GM21737 (cell line): Measurements from ENCODE around the gene FASN.
"Not testable (repeated sequence)": the region's sequence is repeated elsewhere in the genome, so short reads cannot be mapped to it uniquely, and the experiment has no call there.

Experiments used
- ATAC-seq: cut with Tn5 transposase; IDR thresholded peaks from one replicate; pipeline ENCODE4 v1.9.1; 2021; ENCODE audit warnings: mild to moderate bottlenecking, moderate library complexity; ENCODE audit not compliant: unreplicated experiment

Gene FASN

GRCh38 chr17:82047914-82048570 lies 50.0 kb downstream of the FASN start:
- ATAC-seq: no peak

DNA sequence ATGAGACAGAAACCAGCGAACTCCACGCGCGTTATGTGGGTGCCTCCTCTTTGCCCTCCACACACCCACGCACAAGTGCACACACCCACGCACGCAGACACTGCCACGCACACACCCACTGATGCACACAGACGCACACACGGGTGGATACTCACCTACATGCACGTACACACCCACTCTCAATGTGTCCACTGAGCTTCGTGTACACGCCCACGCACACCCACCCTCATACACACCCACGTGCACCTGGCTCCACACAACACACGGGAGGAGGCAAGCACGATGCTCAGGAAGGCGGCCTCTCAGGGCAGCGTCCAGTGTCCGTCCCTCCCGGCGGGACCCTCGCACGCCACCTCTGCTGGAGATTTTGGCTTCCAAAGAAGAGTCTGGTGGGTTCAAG lies 50.7 kb downstream of the FASN start:
- ATAC-seq: no peak

GRCh38 chr17:82046903-82047302 lies 51.1 kb downstream of the FASN start:
- no peak for ATAC-seq

- ATAC-seq: no peak
Observed at GRCh38 chr17:82045936-82046484, 52.0 kb downstream of the FASN start.

DNA sequence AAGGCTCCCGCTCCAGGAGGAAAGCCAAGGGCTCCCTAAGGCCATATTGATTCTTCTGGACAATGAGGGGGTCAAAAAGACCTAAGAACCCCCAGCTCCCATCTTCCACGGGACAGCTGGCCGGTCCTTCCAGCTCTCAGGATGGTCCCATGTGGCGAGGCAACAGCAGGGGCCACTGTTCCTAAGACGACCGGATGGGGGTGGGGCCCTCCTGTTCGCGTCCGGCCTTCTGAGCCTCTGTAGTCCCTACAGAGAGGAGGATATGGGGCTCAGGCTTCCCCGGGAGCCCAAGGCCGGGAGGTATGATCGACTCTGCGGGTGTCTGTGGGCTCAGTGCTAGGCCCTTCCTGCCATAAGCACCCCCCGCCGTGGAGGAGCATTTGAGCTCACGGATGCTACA lies 54.5 kb downstream of the FASN start:
- no peak for ATAC-seq

DNA sequence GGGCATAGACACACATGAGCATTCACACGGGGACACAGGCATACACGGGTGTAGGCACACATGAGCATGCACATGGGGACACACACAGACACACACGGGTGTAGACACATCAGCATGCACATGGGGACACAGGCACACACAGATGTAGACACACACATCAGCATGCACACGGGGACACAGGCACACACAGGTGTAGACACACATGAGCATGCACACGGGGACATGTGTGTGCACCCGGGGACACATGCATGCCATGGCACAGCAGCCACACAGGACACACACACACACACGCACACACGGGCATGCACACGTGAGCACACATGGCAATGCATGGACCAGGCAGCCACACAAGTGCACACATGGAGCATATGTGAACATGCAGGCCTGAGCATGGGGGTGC lies 55.4 kb downstream of the FASN start:
- ATAC-seq: no peak

DNA sequence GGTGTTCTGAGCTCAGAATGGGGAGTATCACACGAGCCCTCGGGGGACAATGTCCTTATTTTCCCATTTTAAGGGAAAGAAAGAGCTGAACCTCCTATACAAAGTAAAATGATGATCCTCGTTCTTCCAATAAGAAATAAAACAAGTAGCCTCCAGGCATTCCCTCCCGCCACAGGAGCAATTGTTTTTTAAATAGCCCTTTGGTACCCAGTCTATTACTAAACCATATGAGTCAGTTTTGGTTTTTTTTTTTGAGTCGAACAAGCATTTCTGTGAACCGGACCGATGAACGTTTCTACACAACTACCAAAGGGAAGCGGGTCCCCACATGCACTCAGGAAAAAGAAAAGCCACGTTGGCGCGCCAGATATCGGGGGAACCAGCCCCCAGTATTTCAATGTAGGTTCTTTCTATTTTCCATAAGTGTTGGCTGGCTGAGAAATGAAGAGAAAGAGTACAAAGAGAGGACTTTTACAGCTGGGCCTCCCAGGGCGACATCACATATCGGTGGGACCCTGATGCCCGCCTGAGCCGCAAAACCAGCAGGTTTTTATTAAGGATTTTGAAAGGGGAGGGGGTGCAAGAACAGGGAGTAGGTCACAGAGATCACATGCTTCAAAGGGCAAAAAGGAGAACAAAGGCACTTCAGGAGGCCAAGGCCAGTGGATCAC lies 56.8 kb downstream of the FASN start:
- ATAC-seq: no peak

DNA sequence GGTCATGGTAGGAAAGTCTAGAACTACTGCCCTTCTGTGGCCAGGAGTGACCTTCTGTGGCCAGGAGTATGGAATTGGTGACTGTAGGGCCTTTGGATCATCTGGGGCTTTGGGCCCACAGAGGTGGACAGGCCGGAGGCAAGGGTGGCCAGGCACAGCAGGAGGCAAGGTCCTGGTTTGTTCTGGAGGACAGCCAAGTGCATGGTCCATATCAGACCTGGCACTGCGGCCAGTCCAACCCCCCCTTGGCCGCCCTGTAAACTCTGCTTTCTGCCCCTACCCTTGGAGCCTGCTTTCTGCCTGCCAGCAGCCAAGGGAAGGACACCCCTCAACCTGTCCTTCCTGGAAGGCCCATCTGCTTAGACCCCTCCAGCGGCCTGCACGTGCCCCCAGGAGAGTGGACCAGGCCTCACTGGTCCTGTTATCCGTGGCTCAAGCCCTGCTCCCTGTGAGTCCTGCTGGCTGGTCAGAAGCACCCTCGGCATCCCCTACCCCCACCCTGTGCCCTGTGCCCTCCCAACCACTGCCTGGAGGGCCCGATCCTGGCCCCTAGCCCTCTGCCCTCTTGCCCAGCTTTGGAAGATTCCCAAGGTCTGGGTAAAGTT lies 58.2 kb downstream of the FASN start:
- ATAC-seq: no peak

- ATAC-seq: not testable (repeated sequence)
Observed at GRCh38 chr17:82038796-82039409, 59.1 kb downstream of the FASN start.

- no peak for ATAC-seq
Observed at GRCh38 chr17:82037889-82038195, 60.2 kb downstream of the FASN start.

DNA sequence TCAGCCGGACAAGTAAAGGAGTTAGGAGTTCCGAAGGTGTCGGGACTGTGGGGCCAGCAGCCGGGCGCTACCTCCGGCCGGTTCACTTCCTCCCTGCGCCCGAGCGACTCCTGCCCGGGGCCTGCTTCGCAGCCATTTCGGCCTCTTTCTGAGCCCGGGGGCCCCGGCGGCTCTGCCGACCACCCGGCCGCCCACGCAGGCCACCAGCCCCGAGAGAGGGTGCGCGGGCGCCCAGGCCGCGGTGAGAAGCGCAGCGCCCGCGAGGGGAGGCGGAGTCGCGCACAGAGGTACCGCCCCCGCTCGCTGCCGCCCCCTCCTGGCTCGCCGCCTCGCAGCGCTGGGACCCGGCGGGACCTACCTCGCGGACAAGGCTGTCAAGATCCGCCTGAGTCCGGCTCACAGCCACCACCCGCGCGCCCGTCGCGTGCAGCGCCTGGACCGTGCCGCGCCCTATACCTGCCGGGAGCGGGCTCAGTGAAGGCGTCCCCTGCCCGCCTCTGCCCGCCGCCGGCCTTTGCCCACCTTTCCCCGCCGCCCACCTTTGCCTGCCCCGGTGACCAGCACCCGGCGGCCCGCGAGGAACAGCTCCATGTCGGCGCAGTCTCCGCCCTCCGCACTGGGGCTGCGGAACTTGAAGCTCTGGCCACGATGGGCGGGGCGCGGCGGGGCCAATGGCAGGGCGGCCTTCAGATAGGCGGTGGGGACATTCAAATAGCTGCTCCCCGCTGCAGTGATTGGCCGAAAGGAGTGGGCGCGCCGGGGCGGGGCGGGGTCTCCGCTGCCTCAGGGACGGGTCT lies 60.7 kb downstream of the FASN start, which contains the start of gene DCXR:
Gene DCXR, minus strand, starts transcription at position 606 of the 797 bp plus-strand sequence. Its CDS starts 15 bp downstream, at position 591.
- ATAC-seq: peak; percentile 83

GRCh38 chr17:82036634-82037091 lies 61.4 kb downstream of the FASN start:
- no peak for ATAC-seq

GRCh38 chr17:82035956-82036633 lies 61.9 kb downstream of the FASN start:
- no peak for ATAC-seq

GRCh38 chr17:82035488-82035887 lies 62.5 kb downstream of the FASN start:
- no peak for ATAC-seq

DNA sequence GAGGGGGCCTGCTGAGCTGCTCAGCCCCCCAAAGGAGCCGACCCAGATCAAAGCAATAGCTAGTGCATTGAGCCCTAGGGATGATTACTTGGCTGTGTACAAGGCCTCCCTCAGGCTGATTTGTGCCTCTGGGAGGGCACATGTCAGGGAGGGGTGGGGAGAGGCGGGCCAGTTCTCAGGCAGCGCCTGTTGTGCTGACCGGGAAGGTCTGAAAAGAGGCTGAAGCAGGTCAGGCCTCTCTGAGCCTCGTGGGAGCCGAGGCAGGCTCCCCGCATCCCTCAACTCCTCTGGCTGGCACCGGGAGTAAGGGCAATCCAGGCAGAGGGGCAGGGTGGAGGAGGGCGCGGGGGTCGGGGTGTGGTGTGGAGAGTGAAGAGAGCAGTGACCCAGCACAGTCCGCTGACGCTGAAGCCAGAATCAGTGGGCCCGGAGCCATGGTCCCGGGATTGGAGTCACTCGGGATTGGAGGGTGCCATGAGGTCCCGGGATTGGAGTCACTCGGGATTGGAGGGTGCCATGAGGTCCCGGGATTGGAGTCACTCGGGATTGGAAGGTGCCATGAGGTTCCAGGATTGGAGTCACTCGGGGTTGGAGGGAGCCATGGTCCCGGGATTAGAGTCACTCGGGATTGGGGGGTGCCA lies 63.5 kb downstream of the FASN start:
- no peak for ATAC-seq

- no peak for ATAC-seq
Observed at GRCh38 chr17:82033359-82034085, 64.5 kb downstream of the FASN start.

GRCh38 chr17:82031885-82032627 lies 66.0 kb downstream of the FASN start:
- ATAC-seq: no peak

GRCh38 chr17:82031303-82031884 lies 66.6 kb downstream of the FASN start, which contains the start of gene RAC3:
TSS of gene RAC3 (plus strand) at chr17:82031678. CDS start at chr17:82031762, 84 bp downstream.
- ATAC-seq: no peak
